ENCODE results near the gene KCNG4.

GRCh38 chr16:84220851-84221250, 19.0 kb downstream of the KCNG4 start:
- TF ChIP-seq BHLHE40 (IDR thresholded peaks at IDR 0.05; ENCODE audit: borderline replicate concordance) (no peak), SUZ12 (IDR thresholded peaks at IDR 0.05) (no peak), SP1 (IDR thresholded peaks at IDR 0.05) (no peak), FOXA1 (IDR thresholded peaks at IDR 0.05) (no peak), LEF1 (IDR thresholded peaks at IDR 0.05; ENCODE audit: borderline replicate concordance) (no peak), FOXK2 (IDR thresholded peaks at IDR 0.05) (no peak), TARDBP (IDR thresholded peaks at IDR 0.05) (no peak), ELF4 (IDR thresholded peaks at IDR 0.05) (no peak), CTBP1 (IDR thresholded peaks at IDR 0.05; ENCODE audit: borderline replicate concordance) (no peak), FOXM1 (IDR thresholded peaks at IDR 0.05; ENCODE audit: borderline replicate concordance) (no peak), ARNT (IDR thresholded peaks at IDR 0.05) (no peak), HDGF (IDR thresholded peaks at IDR 0.05; ENCODE audit: borderline replicate concordance) (no peak)

Data from HEK293T (cell line).